Suprapubic skin (tissue), 4 donors: ENCODE results near the gene PGGHG.

Experiments
- EP300 ChIP-seq: sonication (generic); formaldehyde crosslinking; IDR thresholded peaks from one replicate; pipeline ENCODE4 v1.6.1; 2017; ENCODE audit warnings: antibody characterized with exemption
- POLR2A ChIP-seq, 2 donors: fragments of 450-650 bp; IDR thresholded peaks; one replicate each; pipeline ENCODE4 v1.6.1; 2017; ENCODE audit warnings: antibody characterized with exemption in 2 of 2, mild to moderate bottlenecking in 2 of 2, moderate library complexity in 2 of 2
- POLR2AphosphoS5 ChIP-seq, 3 donors: sonication (generic); formaldehyde crosslinking; IDR thresholded peaks; one replicate each; pipeline ENCODE4 v1.6.1; 2017; ENCODE audit warnings: antibody characterized with exemption in 3 of 3
- TF ChIP-seq, protein P1 (sequence below), 2 donors: fragments of 200-600 bp in 1 of 2; fragments of 450-650 bp in 1 of 2; sonication (generic) in 1 of 2; IDR thresholded peaks; one replicate each; pipeline ENCODE4 v1.5.1; 2016 to 2019; ENCODE audit warnings: antibody characterized with exemption in 2 of 2, mild to moderate bottlenecking in 1 of 2, moderate library complexity in 1 of 2

DNA sequence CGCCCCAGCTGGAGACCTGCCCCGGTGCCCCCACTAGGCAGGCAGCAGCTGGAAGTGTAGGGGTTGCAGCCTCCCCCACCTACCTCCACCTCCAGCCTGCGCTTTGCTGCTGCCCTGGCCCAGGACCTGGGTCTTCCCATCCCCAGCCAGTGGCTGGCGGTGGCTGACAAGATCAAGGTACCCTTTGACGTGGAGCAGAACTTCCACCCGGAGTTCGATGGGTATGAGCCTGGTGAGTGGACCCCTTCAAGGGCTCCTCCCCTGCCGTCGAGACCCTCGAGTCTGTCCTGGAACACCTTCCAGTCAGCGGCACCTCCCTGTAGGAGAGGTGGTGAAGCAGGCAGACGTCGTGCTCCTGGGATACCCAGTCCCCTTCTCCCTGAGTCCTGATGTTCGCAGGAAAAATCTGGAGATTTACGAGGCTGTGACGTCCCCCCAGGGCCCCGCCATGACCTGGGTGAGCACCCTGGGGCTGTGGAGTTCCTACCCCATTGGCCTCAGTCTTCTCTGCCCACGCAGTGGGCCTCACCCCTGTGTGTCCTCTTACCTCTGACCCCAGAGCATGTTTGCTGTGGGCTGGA, 4.4 kb downstream of the PGGHG start:
- TF ChIP-seq, protein P1, sequence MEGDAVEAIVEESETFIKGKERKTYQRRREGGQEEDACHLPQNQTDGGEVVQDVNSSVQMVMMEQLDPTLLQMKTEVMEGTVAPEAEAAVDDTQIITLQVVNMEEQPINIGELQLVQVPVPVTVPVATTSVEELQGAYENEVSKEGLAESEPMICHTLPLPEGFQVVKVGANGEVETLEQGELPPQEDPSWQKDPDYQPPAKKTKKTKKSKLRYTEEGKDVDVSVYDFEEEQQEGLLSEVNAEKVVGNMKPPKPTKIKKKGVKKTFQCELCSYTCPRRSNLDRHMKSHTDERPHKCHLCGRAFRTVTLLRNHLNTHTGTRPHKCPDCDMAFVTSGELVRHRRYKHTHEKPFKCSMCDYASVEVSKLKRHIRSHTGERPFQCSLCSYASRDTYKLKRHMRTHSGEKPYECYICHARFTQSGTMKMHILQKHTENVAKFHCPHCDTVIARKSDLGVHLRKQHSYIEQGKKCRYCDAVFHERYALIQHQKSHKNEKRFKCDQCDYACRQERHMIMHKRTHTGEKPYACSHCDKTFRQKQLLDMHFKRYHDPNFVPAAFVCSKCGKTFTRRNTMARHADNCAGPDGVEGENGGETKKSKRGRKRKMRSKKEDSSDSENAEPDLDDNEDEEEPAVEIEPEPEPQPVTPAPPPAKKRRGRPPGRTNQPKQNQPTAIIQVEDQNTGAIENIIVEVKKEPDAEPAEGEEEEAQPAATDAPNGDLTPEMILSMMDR (IDR thresholded peaks at IDR 0.05), result no peak
- TF ChIP-seq POLR2AphosphoS5 (IDR thresholded peaks at IDR 0.05), result no peak
- TF ChIP-seq POLR2A (IDR thresholded peaks at IDR 0.05), result no peak
- no peak for TF ChIP-seq EP300
